GM10248 (cell line): Measurements from ENCODE around the gene EXOC3L4.

Source experiments
- CTCF ChIA-PET: fragments of 300-600 bp; sonication (Branson Sonifier 250); formaldehyde crosslinking; extraction: SDS; loops from one replicate; lab custom pipeline; 2021; ENCODE audit warnings: antibody characterized with exemption; lab: Yijun Ruan, JAX
- POLR2A ChIA-PET: fragments of 350-650 bp; sonication (Branson Sonifier 250); formaldehyde crosslinking; extraction: SDS; loops from one replicate; lab custom pipeline; 2020; ENCODE audit warnings: antibody characterized with exemption; lab: Yijun Ruan, JAX
- DNase-seq: peaks from one replicate; pipeline ENCODE4 v3.0.0; 2012; ENCODE audit errors: extremely low spot score
- CTCF ChIP-seq: IDR thresholded peaks from 2 replicates; pipeline ENCODE4 v1.5.1; 2012; ENCODE audit warnings: mild to moderate bottlenecking, low read depth; ENCODE audit errors: extremely low read depth, missing control alignments, control extremely low read depth

The EXOC3L4 gene

GRCh38 chr14:103073367-103073875, 21.1 kb upstream of the EXOC3L4 start:
- CTCF ChIA-PET, result interaction anchor here (1.2 to 2.4 kb wide), 5 partner anchors 13 to 378 kb away, joined by 3 to 18 read pairs (median 9); no protein-coding TSS in a partner anchor
- POLR2A ChIA-PET, result no interaction called here
- DNase-seq, result no peak
- no peak for TF ChIP-seq CTCF

GRCh38 chr14:103073876-103074728, 20.4 kb upstream of the EXOC3L4 start:
- TF ChIP-seq CTCF, result no peak
- CTCF ChIA-PET, result interaction anchor here (0.7 to 2.4 kb wide), 26 partner anchors 11 to 379 kb away, joined by 3 to 18 read pairs (median 4); partner anchors contain the start of genes EXOC3L4 and LBHD2
- DNase-seq, result peak; percentile 17
- POLR2A ChIA-PET, result no interaction called here

- no peak for TF ChIP-seq CTCF
- CTCF ChIA-PET, result interaction anchor here (0.7 to 2.4 kb wide), 26 partner anchors 10 to 380 kb away, joined by 3 to 18 read pairs (median 4); partner anchors contain the start of genes EXOC3L4 and LBHD2
- POLR2A ChIA-PET, result no interaction called here
- DNase-seq, result peak; percentile 35
These were observed 19.7 kb upstream of the EXOC3L4 start for GRCh38 chr14:103074729-103075367.

GRCh38 chr14:103078420-103078749, 16.1 kb upstream of the EXOC3L4 start:
- POLR2A ChIA-PET, result no interaction called here
- peak; percentile 87 for TF ChIP-seq CTCF
- CTCF ChIA-PET, result interaction anchor here (0.7 to 2.2 kb wide), 13 partner anchors 9 to 384 kb away, joined by 3 to 17 read pairs (median 4); partner anchors contain the start of gene EXOC3L4
- DNase-seq, result peak; percentile 85

- ChIA-PET POLR2A (no interaction called here), CTCF (interaction anchor here (0.7 to 2.2 kb wide), 16 partner anchors 8 to 469 kb away, joined by 3 to 17 read pairs (median 4); partner anchors contain the start of gene EXOC3L4)
- no peak for TF ChIP-seq CTCF
- DNase-seq, result no peak
These were observed 15.5 kb upstream of the EXOC3L4 start for GRCh38 chr14:103078860-103079587.

- no peak for TF ChIP-seq CTCF
- ChIA-PET POLR2A (no interaction called here), CTCF (no interaction called here)
These were observed 12.6 kb upstream of the EXOC3L4 start for GRCh38 chr14:103081951-103082350.

More at GRCh38 chr14:103081951-103082350, 12.6 kb upstream of the EXOC3L4 start:
- no peak for DNase-seq
